ACC112 (cell line): ENCODE results near the gene TTYH3.
A peak's percentile ranks its signal among the peaks of the same experiment; 100 is the strongest.

Source experiments
- H2AFZ ChIP-seq: fragments of 200-600 bp; sonication (generic); one replicate; pipeline ENCODE4 v1.6.0; 2017; ENCODE audit warnings: antibody characterized with exemption, low read length; ENCODE audit not compliant: unreplicated experiment
- H3K27ac ChIP-seq: fragments of 200-600 bp; sonication (generic); 2 replicates; pipeline ENCODE4 v1.5.1; 2014; ENCODE audit warnings: low read depth, mild to moderate bottlenecking, antibody characterized with exemption, low read length, moderate library complexity
- H3K27me3 ChIP-seq: fragments of 200-600 bp; sonication (generic); 2 replicates; pipeline ENCODE4 v1.6.1; 2014; ENCODE audit warnings: mild to moderate bottlenecking, antibody characterized with exemption, low read length, moderate library complexity, mixed read lengths; ENCODE audit not compliant: insufficient read depth
- H3K36me3 ChIP-seq: fragments of 200-600 bp; sonication (generic); 2 replicates; pipeline ENCODE4 v1.6.1; 2016; ENCODE audit warnings: mild to moderate bottlenecking, antibody characterized with exemption, low read length, moderate library complexity, mixed read lengths; ENCODE audit not compliant: insufficient read depth
- H3K4me1 ChIP-seq: fragments of 200-600 bp; sonication (generic); one replicate; pipeline ENCODE4 v1.6.1; 2016; ENCODE audit warnings: low read length, mixed read lengths; ENCODE audit not compliant: insufficient read depth, unreplicated experiment, control insufficient read depth
- H3K4me3 ChIP-seq: fragments of 200-600 bp; sonication (generic); 2 replicates; pipeline ENCODE4 v1.5.1; 2014; ENCODE audit warnings: mild to moderate bottlenecking, low read depth, low read length
- H3K79me2 ChIP-seq: fragments of 200-600 bp; sonication (generic); one replicate; pipeline ENCODE4 v1.6.0; 2016; ENCODE audit warnings: low read length; ENCODE audit not compliant: control insufficient read depth, unreplicated experiment, insufficient read depth

Gene TTYH3

DNA sequence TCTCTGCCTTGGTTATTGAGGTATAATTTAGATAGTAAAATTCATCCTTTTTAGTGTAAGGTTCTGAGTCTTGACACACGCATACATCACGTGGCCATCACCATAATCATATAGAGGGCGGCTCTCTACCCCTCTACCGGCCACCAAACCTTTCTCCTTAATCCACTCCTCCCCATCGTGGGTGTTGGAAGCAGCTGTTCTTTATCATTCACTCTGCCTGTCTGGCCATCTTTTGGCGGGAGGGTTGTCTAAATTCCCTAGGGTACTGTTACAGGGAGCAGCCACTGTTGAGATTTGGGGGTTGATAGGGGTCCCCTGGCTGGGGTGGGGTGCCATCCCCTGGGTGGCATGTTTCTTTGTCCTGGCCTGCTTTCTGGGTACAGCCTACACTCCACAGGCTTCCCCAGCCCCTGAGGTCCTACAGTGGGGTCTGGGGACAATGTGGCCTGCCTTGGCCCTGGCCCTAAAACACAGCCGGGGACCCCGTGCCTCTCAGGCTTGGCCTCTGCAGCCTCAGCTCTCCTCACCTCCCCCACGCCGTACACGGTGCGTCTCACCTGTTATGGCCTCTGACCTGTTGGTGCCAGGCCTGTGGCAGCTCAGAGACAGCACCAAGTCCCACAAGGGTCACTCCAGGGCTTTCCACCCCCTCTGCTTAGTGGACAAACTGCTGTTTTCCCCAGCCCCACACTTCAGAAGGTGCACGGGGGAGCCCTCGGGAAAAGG lies 73.7 kb downstream of the TTYH3 start:
- no peak overlapping the region for H3K27ac ChIP-seq
- peaks cover 4% of the 10 kb centered on the region for H3K4me1 ChIP-seq
- H3K4me3 ChIP-seq, result no peak overlapping the region
- H3K36me3 ChIP-seq, result no peaks in the 10 kb centered on the region
- no peaks in the 10 kb centered on the region for H3K79me2 ChIP-seq
- no peaks in the 10 kb centered on the region for H3K27me3 ChIP-seq
- H2AFZ ChIP-seq, result no peak overlapping the region

DNA sequence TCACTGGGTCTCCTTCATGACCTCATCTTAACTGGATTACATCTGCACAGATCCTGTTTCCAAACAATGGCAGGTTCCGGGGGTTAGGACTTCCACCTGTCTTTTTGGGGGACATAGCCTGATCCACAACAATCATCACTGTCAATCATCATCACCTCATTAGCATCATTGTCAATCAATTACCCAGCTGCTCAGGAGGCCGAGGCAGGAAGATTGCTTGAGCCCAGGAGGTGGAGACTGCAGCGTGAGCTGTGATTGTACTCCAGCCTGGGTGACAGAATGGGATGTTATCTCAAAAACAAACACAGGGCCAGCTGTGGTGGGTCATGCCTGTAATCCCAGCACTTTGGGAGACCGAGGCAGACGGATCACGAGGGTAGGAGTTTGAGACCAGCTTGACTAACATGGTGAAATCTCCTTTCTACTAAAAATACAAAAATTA lies 74.9 kb downstream of the TTYH3 start:
- no peak overlapping the region for H2AFZ ChIP-seq
- no peak overlapping the region for H3K4me3 ChIP-seq
- H3K4me1 ChIP-seq, result peaks cover 4% of the 10 kb centered on the region
- H3K36me3 ChIP-seq, result no peaks in the 10 kb centered on the region
- H3K27ac ChIP-seq, result no peak overlapping the region
- no peaks in the 10 kb centered on the region for H3K79me2 ChIP-seq
- no peaks in the 10 kb centered on the region for H3K27me3 ChIP-seq

DNA sequence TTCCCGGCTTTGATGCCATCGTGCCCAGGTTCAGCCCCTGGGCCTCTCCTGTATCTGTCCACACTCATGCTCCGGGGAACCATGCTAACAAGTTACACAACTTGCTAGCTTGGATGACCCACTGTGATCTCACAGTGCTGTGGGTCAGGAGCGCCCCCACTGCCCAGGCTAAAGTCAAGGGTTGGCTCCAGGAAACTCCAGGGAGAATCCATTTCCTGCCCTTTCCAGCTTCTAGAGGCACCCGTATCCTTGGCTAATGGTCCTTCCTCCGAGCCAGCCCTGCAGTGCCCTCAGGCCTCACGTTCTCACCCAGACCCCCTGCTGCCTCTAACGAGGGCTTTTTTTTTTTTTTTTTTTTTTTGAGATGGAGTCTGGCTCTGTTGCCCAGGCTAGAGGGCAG lies 75.7 kb downstream of the TTYH3 start:
- Histone ChIP-seq H3K79me2 (no peaks in the 10 kb centered on the region), H3K4me3 (no peak overlapping the region), H3K27me3 (no peaks in the 10 kb centered on the region), H3K27ac (no peak overlapping the region), H2AFZ (no peak overlapping the region), H3K4me1 (peaks cover 4% of the 10 kb centered on the region), H3K36me3 (no peaks in the 10 kb centered on the region)

DNA sequence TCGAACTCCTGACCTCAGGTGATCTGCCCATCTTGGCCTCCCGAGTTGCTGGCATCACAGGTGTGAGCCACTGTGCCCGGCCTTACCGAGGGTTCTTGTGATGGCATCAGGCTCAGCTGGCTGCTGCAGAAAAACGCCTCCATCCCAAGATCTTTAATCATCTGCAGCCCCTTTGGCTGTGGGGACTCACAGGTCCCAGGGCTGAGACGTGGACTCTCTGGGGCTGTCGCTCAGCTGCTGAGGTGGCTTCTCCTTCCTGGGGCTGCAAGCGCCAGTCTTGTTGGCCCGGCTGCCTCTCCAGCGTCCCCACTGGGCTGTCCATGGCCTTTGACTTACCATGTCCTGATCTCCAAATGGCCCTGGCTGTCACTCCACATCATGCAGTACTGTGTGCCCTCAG lies 76.3 kb downstream of the TTYH3 start:
- H3K4me3 ChIP-seq, result no peak overlapping the region

DNA sequence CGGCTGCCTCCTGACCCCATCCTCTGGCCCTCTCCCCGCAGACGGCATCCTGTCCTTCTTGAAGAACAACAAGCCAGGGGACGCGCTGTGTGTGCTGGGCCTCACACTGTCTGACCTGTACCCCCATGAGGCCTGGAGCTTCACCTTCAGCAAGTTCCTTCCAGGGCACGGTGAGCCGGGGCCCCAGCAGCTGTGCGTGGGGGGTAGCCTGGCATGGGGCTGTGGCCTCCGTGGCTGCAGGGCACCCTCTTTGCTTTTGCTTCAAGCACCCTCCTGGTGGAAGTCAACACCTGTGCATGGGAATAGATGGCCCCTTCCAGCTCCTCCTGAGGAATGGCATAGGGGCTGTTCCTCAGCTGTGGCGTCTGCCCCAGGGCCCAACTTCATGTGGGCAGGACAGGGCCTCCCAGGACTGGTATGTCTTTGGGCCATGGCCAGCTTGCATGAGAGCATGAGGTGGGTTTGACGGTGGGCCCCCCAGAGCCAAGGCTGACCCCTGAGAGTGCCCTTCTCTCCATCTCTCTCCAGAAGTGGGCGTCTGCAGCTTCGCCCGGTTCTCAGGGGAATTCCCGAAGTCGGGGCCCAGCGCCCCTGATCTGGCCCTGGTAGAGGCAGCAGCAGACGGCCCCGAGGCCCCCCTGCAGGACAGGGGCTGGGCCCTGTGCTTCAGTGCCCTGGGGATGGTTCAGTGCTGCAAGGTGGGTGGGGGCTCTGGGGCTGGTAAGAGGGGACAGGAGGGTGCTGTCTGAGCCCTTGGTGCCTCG lies 76.9 kb downstream of the TTYH3 start:
- Histone ChIP-seq H3K27ac (no peak overlapping the region), H3K4me3 (no peak overlapping the region), H2AFZ (no peak overlapping the region), H3K4me1 (peaks cover 4% of the 10 kb centered on the region), H3K27me3 (no peaks in the 10 kb centered on the region), H3K79me2 (no peaks in the 10 kb centered on the region), H3K36me3 (no peaks in the 10 kb centered on the region)

More for the DNA sequence above, 76.3 kb downstream of the TTYH3 start:
- H3K79me2 ChIP-seq, result no peaks in the 10 kb centered on the region
- peaks cover 4% of the 10 kb centered on the region for H3K4me1 ChIP-seq
- H3K36me3 ChIP-seq, result no peaks in the 10 kb centered on the region
- H2AFZ ChIP-seq, result no peak overlapping the region
- H3K27me3 ChIP-seq, result no peaks in the 10 kb centered on the region
- H3K27ac ChIP-seq, result no peak overlapping the region

DNA sequence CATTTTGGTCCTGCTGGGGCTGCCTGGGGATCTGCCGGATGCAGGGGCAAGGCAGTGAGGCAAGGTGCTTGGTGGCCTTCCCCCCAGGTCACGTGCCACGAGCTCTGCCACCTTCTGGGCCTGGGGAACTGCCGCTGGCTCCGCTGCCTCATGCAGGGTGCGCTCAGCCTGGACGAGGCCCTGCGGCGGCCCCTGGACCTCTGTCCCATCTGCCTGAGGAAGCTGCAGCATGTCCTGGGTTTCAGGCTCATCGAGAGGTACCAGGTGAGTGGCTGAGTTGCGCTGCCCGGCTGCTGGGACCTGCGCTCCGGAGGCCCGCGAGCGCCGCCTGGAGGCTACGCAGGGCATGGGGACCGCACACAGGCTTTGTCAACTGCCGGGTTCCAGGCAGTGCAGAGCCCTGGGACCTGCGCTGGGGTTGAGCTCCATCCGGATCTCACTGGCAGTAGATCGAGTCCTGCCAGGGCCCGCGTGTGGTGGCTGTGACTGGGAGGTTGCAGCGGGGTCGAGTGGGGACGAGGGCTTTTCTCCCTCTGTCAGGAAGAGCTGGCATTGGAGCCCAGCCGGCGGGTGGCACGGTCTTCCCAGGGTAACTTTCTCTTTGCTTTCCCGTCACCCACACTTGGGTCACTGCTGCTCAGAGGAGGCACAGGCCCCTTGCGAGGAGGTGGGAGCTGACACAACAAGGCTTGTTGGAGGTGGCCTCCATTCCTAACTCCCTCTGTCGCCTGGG lies 77.9 kb downstream of the TTYH3 start:
- Histone ChIP-seq H3K27ac (no peak overlapping the region), H3K36me3 (no peaks in the 10 kb centered on the region), H3K79me2 (no peaks in the 10 kb centered on the region), H3K4me1 (peaks cover 4% of the 10 kb centered on the region), H2AFZ (no peak overlapping the region), H3K27me3 (no peaks in the 10 kb centered on the region), H3K4me3 (peak overlapping the region; percentile 51)

DNA sequence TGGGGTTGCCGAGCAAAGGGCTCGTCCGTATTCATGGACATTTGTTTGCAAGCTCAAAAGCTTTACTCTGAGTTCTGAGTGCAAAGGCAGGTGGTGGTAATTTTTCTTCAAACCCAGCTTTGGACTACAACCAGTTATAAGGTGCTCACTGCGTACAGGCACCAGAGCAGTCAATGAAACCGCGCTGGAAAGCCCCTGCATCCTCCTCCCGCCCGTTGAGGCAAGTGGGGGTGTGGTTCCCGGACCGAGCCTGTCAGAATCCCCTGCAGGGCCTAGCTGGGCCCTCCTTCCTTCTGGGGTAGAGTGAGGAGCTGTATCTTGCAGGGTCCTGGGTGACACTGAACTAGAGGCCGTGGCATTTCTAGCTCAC lies 78.5 kb downstream of the TTYH3 start:
- no peak overlapping the region for H3K27ac ChIP-seq
- peaks cover 4% of the 10 kb centered on the region for H3K4me1 ChIP-seq
- H2AFZ ChIP-seq, result no peak overlapping the region
- H3K36me3 ChIP-seq, result no peaks in the 10 kb centered on the region
- no peaks in the 10 kb centered on the region for H3K27me3 ChIP-seq
- H3K4me3 ChIP-seq, result peak overlapping the region; percentile 51
- H3K79me2 ChIP-seq, result no peaks in the 10 kb centered on the region

DNA sequence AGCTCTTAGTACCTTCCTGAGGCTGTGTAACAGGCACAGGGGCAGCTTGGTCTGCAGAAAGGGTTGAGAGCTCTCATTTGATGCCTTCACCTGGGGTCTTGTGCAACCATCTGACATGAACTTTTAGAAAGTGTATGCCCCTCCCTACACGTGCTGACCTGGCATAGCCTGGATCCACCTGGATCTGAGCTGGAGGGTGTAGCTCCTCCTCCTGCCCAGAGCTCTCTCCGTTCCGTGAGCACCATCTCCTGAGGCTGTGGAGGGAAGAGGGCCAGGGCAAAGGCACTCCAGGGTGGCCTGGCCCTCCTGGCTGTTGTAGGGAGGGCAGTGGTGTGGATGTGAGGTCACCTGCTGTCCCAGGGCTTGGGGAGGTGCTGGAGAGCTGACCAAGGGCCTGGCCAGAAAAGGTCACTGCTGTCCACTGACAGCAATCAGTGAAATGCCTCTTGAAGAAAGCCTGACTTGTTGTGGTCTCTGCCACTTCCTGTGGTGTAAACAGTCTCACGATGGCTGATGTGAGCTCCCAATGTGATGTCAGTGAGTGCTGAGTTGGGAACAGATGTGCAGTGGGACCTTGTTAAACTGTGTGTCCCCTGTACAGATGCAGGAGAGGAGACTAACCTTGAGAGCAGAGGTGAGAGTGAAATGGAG lies 79.2 kb downstream of the TTYH3 start:
- no peak overlapping the region for H2AFZ ChIP-seq
- peaks cover 4% of the 10 kb centered on the region for H3K4me1 ChIP-seq
- H3K27ac ChIP-seq, result no peak overlapping the region
- no peaks in the 10 kb centered on the region for H3K79me2 ChIP-seq
- H3K36me3 ChIP-seq, result no peaks in the 10 kb centered on the region
- no peak overlapping the region for H3K4me3 ChIP-seq
- H3K27me3 ChIP-seq, result no peaks in the 10 kb centered on the region

DNA sequence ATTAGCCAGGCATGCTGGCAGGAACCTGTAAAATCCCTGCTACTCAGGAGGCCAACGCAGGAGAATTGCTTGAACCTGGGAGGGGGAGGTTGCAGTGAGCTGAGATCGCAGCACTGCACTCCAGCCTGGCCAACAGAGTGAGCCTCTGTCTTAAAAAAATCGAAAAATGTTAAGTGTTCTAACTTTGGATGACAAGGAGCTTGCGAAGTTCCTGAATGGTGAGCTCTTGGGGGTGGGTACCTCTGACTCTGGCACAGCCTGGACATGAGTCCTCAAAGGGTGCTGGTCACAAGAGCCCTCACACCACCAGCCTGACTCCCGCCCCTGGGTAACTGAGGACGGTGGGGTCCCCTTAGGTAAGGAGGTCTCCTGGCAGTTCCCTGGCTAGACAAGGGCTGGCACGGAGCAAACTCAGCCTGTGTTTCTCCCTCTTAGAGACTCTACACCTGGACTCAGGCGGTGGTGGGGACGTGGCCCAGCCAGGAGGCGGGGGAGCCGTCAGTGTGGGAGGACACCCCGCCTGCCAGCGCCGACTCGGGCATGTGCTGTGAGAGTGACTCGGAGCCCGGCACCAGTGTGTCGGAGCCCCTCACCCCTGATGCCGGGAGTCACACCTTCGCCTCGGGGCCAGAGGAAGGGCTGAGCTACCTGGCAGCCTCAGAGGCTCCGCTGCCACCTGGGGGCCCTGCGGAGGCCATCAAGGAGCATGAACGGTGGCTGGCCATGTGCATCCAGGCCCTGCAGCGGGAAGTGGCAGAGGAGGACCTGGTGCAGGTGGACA lies 80.3 kb downstream of the TTYH3 start:
- Histone ChIP-seq H2AFZ (no peak overlapping the region), H3K79me2 (no peaks in the 10 kb centered on the region)

DNA sequence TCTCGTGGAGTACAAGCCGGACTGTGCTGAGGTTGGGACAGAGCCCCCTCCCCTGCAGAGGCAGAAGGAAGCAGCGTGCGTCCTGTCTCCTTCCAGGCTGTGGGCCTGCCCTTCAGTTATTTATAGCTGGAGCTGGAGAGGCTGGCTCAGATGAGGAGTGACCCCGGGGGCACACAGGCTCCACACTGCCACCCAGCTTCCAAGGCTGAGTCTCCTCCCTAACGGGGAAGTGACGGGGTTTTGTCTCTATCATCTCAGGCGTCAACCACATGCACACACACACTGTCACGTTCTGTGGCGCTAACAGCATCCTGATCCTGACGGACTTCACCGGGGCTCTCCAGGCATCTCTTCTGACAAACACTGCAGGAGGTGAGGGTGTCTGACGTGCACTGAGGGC lies 81.6 kb downstream of the TTYH3 start:
- Histone ChIP-seq H3K4me3 (no peak overlapping the region), H3K27me3 (no peaks in the 10 kb centered on the region), H3K36me3 (no peaks in the 10 kb centered on the region), H3K4me1 (peaks cover 4% of the 10 kb centered on the region), H3K79me2 (no peaks in the 10 kb centered on the region), H2AFZ (no peak overlapping the region), H3K27ac (no peak overlapping the region)

More for the DNA sequence above, 80.3 kb downstream of the TTYH3 start:
- no peaks in the 10 kb centered on the region for H3K36me3 ChIP-seq
- H3K27me3 ChIP-seq, result no peaks in the 10 kb centered on the region
- H3K4me1 ChIP-seq, result peaks cover 4% of the 10 kb centered on the region
- H3K4me3 ChIP-seq, result no peak overlapping the region
- no peak overlapping the region for H3K27ac ChIP-seq
